Spleen (tissue), 7 donors: ENCODE measurements around the gene AK6.

ENCODE experiments used
- POLR2A ChIP-seq, 3 donors: fragments of 450-650 bp; IDR thresholded peaks; one replicate each; pipeline ENCODE4 v1.5.1; 2017; ENCODE audit warnings: antibody characterized with exemption in 3 of 3, mild to moderate bottlenecking in 1 of 3
- TF ChIP-seq, protein P1 (sequence below), 11 experiments: fragments of 200-600 bp in 7 of 11; fragments of 450-650 bp in 4 of 11; sonication (generic) in 4 of 11; IDR thresholded peaks in 8 of 11; conservative IDR thresholded peaks in 3 of 11; 1 replicate in 7 of 11; 2 replicates in 4 of 11; pipeline versions ENCODE4 v1.4.0 to v1.8.0; 2016 to 2021; ENCODE audit warnings: antibody characterized with exemption in 11 of 11, inconsistent platforms in 4 of 11, mild to moderate bottlenecking in 1 of 11
- donor health status: DM: no; HTN: no; CAD: no; lungs with moderate emphysema.
- donor health status: DM: no; HTN: no; CAD: no.
- donor health status: DM: no; HTN: no; CAD: no.

DNA sequence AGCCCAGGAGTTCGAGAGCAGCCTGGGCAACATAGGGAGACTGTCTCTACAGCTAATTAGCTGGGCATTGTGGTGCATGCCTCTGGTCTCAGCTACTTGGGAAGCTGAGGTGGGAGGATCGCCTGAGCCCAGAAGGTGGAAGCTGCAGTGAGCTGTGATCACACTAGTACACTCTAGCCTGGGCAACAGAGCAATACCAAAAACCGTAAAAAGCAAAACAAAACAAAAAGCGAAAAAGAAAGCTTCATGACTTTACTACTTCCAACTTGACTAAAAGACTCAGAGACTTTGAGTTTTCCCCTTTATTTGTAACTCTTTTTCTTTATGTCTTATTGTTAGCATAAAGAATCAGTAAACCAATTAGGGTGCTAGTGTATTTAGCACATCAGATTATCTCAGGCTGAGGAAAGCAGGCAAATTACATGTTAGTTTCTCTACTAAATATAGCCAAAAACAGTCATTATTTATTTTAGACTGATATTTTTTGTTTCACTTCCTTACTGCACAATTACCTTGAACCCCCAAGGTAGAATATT is 5.7 kb upstream of the AK6 start:
- TF ChIP-seq, protein P1, sequence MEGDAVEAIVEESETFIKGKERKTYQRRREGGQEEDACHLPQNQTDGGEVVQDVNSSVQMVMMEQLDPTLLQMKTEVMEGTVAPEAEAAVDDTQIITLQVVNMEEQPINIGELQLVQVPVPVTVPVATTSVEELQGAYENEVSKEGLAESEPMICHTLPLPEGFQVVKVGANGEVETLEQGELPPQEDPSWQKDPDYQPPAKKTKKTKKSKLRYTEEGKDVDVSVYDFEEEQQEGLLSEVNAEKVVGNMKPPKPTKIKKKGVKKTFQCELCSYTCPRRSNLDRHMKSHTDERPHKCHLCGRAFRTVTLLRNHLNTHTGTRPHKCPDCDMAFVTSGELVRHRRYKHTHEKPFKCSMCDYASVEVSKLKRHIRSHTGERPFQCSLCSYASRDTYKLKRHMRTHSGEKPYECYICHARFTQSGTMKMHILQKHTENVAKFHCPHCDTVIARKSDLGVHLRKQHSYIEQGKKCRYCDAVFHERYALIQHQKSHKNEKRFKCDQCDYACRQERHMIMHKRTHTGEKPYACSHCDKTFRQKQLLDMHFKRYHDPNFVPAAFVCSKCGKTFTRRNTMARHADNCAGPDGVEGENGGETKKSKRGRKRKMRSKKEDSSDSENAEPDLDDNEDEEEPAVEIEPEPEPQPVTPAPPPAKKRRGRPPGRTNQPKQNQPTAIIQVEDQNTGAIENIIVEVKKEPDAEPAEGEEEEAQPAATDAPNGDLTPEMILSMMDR (IDR thresholded peaks at IDR 0.05 in 8 of 11, conservative IDR thresholded peaks at IDR 0.05 in 3 of 11), result no peak
- no peak for TF ChIP-seq POLR2A (IDR thresholded peaks at IDR 0.05)
